GM12891 (cell line): ENCODE data around the gene NET1.

ENCODE experiments used
- PAX5 ChIP-seq: IDR thresholded peaks from 2 replicates; pipeline ENCODE4 v1.6.1; 2011; ENCODE audit warnings: low read length, moderate library complexity, mild to moderate bottlenecking; ENCODE audit not compliant: insufficient read depth, severe bottlenecking
- POLR2A ChIP-seq: IDR thresholded peaks from 2 replicates; pipeline ENCODE4 v1.6.1; 2011; ENCODE audit warnings: low read depth, low read length, control low read depth
- POLR2AphosphoS5 ChIP-seq: IDR thresholded peaks from 2 replicates; pipeline ENCODE4 v1.6.1; 2011; ENCODE audit warnings: low read depth, low read length, control low read depth

DNA sequence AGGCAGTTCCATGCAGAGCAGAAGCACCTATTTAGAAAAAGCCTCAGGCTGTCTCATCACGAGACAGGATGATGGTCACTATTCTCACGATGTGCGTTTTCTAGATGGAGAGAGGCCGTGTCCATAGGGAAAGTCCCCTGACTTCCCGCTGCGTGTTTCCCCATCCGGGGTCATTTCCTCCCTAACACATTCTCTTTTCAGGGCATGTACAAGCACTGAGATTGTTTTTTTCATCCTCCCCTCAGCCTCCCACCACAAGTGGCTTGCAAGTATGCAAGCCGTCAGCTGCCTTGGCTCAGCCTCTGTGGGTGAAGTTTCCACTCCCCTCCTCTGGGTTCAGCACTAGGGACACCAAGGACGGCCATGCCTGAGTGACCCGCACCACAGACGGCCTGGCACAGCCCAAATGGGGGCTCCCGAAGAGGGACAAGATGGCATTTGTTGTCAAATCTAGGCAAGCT, 89.7 kb downstream of the NET1 start:
- no peak for TF ChIP-seq POLR2AphosphoS5
- no peak for TF ChIP-seq PAX5
- no peak for TF ChIP-seq POLR2A
